ENCODE measurements around the gene SENP1.
A peak's percentile ranks its signal among the peaks of the same experiment; 100 is the strongest.

SENP1 gene

GRCh38 chr12:48110691-48111311, 4.9 kb upstream of the SENP1 start:
- no peak for DNase-seq

- no peak for DNase-seq
Measured at GRCh38 chr12:48109424-48109823, 3.5 kb upstream of the SENP1 start.

DNA sequence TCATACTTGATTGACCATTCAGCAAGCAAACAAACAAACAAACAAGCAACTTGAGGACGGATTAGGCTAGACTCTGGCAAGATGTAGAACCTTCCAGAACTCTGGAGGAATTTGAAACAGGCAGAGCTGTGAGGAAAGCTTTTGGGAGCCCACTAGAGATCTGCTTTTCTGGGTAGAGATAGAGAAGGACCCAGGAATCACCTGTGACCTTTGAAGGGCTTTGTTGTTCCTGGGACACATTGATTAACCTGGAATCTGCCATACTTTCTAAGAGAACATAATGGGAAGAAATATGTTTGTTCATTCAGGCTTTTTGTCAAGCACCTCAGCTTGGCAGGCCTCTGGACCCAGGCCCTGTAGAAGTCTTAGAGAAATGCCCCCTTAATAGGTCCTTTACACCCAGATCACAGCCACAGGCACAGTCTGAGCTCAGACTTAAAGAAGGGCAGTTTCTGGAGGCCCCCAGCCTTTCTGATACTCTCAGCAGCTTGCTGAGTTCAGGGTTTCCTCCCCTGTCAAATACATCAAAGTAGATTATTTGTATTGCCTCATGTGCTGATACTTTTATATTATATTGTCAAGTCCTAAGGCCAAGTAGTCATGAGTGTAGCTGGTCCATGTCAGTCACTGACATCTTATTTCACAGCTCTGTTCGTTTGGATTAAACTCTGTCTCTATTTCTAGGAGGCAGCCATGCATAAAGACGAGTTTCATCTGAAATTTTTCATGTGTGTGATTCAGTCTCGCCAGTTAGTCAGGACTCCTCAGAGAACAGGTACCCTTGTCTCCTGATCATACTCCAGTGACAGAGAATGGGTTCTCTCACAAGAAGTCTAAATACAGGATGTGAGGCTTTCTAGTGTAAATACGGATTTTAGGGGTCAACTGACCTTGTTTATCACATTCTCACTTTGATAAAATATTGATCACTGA, 1.1 kb upstream of the SENP1 start:
- no peak for DNase-seq

GRCh38 chr12:48105321-48105866, 485 bp downstream of the SENP1 start:
- DNase-seq, result peak; percentile 23

DNA sequence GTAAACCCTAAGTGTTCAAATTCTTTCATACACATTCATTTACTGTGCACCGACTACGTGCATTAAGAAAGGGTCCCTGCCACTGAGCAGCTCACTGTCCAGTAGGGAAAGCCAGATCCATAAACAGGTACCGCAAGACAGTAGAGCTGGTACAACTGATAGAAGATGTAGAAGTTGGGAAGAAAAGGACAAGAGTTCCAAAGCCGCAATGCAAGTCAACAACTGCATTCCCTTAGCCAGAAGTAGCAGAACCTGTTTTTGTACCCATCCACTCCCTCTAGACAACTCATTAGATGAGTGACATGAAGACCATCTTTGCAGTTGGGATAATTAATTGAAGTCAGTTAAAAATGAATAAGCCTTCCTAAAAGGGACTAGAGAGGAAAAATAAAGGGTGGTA, 1.3 kb downstream of the SENP1 start:
- DNase-seq, result no peak

GRCh38 chr12:48092611-48093010, 13.3 kb downstream of the SENP1 start:
- no peak for DNase-seq

GRCh38 chr12:48086327-48086726, 19.6 kb downstream of the SENP1 start:
- DNase-seq, result no peak

DNA sequence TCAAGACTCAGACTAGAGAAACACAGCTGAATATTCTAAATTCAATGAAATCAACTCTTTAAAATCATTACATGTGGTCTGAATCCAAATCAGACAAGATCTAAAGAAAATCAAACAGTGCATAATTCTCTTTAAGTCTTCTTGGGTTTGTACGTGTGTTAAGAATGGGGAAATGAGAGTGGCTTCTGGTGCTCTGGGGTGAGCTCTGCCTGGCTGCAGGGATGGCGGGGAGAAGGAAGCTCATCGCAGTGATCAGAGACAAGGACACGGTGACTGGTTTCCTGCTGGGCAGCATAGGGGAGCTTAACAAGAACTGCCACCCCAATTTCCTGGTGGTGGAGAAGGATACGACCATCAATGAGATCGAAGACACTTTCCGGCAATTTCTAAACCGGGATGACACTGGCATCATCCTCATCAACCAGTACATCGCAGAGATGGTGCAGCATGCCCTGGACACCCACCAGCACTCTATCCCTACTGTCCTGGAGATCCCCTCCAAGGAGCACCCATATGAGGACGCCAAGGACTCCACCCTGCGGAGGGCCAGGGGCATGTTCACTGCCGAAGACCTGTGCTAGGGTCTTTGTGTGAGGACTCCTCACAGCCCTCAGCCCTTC, 20.9 kb downstream of the SENP1 start:
- DNase-seq, result no peak

- DNase-seq, result no peak
Measured at GRCh38 chr12:48084066-48084465, 21.8 kb downstream of the SENP1 start.

DNA sequence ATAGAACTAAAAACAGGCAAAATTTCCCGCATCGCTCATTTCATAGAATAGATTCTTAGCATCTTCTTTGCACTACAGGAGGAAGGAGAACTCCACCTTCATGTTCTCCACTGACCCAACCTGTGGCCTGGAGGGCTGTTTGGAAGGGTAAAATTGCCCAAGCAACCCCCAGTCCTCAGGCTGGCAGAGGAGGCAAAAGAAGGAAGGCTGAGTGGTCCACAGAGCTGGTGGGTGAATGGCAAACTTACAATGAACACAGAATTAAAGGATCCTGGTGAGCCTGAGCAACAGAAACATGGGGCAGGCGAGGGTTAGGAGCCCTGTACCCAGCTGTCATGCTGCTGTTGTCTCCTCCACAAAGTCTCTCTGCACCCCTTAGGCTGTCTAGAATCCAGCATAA, 25.1 kb downstream of the SENP1 start:
- no peak for DNase-seq

DNA sequence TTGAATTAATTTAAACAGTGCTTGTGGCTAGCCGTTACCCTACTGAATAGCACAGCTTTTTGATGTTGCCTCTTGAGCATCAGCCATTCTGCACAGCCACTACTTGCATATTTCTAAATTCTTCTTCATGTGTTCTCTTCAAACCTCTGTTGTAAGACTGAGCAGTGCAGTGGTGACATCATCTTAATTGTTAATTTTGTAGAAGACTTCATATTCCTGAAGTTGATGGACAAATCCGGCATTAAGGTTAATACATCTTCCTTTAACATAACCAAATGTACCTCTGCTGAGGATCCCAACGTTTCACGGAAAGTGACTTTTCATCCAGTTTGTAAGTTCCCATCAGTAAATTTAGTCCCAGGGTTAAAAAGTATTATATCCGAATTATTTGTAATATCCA, 25.6 kb downstream of the SENP1 start:
- no peak for DNase-seq

- DNase-seq, result no peak
Measured at GRCh38 chr12:48078901-48079300, 27.0 kb downstream of the SENP1 start.

DNA sequence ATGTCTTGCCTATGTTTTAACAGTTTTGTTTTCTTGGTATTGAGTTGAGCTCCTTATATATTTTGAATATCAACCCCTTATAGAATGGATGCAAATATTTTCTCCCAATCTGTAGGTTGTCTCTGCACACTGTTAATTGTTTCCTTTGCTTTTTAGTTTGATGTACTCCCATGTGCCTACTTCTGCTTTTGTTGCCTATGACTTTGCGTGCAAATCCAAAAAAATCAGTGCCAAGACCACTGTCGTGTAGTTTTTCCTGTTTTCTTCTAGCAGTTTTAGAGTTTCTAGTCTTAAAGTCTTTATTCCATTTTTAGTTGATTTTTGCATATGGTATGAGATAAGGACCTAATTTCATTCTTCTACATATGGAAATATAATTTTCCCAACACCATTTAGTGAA, 28.8 kb downstream of the SENP1 start:
- DNase-seq, result no peak

GRCh38 chr12:48075832-48076231, 30.0 kb downstream of the SENP1 start:
- DNase-seq, result no peak

DNA sequence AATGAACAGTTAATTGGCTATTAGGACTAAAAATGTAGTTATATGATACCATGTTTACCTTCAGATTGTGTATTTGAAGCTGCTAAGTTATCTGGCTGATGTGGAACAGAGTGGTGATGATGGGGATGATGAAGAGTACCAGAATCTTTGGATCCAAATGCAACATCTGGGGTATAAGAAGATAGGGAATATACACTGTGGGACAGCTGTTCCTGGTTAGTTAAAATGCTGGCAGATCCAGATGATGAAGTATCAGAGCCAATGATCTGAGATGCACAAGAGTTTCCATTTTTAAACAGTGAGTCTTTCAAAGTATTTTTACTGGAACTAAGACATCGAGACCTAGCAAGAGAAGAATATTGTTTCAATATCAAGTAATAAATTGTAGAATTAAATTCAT, 31.6 kb downstream of the SENP1 start:
- no peak for DNase-seq

- DNase-seq, result no peak
Measured at GRCh38 chr12:48072266-48072665, 33.6 kb downstream of the SENP1 start.

DNA sequence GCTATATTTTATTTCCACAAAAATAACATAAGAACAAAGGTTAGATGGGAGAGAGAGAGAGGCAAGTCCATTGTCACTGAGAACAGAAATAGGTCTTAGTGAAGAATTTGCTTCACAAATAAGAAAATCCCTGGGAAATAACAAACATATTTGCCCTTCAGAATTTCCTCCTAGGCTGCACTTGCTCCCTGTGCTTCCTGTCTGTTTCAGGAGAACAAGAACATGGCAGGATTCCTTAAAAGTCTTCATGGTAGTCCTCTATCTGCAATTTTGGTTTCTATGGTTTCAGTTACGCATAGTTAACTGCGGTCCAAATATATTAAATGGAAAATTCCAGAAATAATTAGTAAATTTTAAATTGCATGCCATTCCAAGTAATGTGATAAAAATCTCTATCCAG, 34.1 kb downstream of the SENP1 start:
- DNase-seq, result no peak

DNA sequence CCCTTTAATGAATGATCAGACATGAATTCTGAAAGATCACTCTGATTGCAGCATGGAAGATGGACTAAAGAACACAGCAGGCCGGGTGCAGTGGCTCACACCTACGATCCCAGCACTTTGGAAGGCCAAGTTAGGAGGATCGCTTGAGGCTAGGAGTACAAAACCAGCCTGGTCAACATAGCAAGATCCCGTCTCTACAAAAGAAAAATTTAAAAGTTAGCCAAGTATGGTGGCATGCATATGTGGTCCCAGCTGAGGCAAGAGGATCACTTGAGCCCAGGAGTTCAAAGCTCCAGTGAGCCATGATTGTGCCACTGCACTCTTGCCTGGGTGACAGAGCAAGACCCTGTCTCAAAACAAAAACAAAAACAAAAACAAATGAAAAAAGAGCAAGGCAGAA, 35.1 kb downstream of the SENP1 start:
- DNase-seq, result no peak

GRCh38 chr12:48070033-48070432, 35.8 kb downstream of the SENP1 start:
- DNase-seq, result no peak

- no peak for DNase-seq
Measured at GRCh38 chr12:48069241-48069640, 36.6 kb downstream of the SENP1 start.

DNA sequence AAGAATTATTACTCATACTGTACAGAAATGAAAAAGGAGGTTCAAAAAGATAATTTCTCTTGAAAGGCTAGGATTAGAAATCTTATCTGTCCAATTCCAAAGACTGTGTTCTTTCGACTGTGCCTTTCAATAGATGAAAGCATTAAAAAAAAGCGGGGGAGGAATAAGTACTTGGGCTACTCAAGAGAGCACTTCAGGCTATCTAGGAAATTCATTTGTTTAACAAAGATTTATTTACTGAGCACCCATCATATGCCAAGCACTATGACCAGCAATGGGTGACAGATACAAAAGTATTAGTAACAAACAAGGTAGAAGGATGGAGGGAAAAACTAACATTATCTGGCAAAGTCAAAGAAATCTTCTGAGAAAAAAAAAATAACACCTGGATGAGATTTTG, 37.4 kb downstream of the SENP1 start:
- no peak for DNase-seq

- DNase-seq, result no peak
Measured at GRCh38 chr12:48067250-48067938, 38.5 kb downstream of the SENP1 start.

DNA sequence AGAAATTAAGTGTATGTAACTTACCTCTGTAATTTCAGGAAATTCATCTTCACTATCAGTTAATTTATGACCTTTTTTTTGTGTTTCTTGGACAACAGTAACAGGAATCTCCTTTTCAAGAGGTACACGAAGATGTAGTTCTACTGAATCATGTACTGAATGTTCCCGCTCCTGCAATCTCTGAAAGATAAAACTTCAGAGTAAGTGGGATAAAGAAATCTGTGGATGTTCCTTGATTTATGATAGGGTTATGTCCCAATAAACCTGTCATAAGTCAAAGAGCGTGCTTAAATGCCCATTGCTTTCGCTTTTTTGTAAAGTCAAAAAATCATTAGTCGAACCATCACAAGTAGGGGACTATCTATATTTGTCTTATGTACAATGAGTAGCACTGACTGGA, 40.8 kb downstream of the SENP1 start:
- no peak for DNase-seq

Measured in femur (tissue), 1 donor.